Bronchial epithelial cell (primary cell): ENCODE results near the gene CDH13. TPM values are rescaled to one million over a fixed set of nuclear protein-coding genes. Genes with fewer than 3 reads are reported as not detected.
A peak's percentile ranks its signal among the peaks of the same experiment; 100 is the strongest.
"Not testable (repeated sequence)": the region's sequence is repeated elsewhere in the genome, so short reads cannot be mapped to it uniquely, and the experiment has no call there.

Experiments used
- DNase-seq: peaks from one replicate; pipeline ENCODE4 v3.0.0-alpha.2; 2010; ENCODE audit warnings: low read depth
- FAIRE-seq: peaks from 2 replicates; lab custom pipeline; 2011; peaks lifted over from hg19 to GRCh38; lab: Jason Lieb, UNC
- H3K27me3 ChIP-seq: 2 replicates; pipeline ENCODE4 v1.5.1; 2011; ENCODE audit warnings: low read length; ENCODE audit not compliant: control insufficient read depth, insufficient read depth
- H3K36me3 ChIP-seq: 2 replicates; pipeline ENCODE4 v1.5.1; 2011; ENCODE audit warnings: low read length; ENCODE audit not compliant: control insufficient read depth, insufficient read depth
- H3K4me3 ChIP-seq: 2 replicates; pipeline ENCODE4 v1.5.1; 2011; ENCODE audit warnings: mild to moderate bottlenecking, low read depth, low read length, control low read depth
- CTCF ChIP-seq: IDR thresholded peaks from 2 replicates; pipeline ENCODE4 v1.5.1; 2011; ENCODE audit warnings: mild to moderate bottlenecking, moderate library complexity, low read length, control low read depth, inconsistent platforms; ENCODE audit not compliant: insufficient read depth, severe bottlenecking
- total RNA-seq: library from RNA; depleted of rRNA; stranded (reverse); fragments of >200 nt; gene quantifications from 2 replicates; pipeline ENCODE4 v1.2.1, GENCODE V29; 2014

CDH13 gene
- total RNA-seq, 1 donor from 2014 or later = 31.3 TPM

GRCh38 chr16:82917886-82918595 lies 291.3 kb downstream of the CDH13 start:
- FAIRE-seq (no peak), DNase-seq (no peak)
- no peak for TF ChIP-seq CTCF
- Histone ChIP-seq H3K27me3 (no peaks in the 10 kb centered on the region), H3K4me3 (no peak overlapping the region), H3K36me3 (no peaks in the 10 kb centered on the region)

GRCh38 chr16:82924075-82924854 lies 297.5 kb downstream of the CDH13 start:
- Histone ChIP-seq H3K4me3 (no peak overlapping the region), H3K27me3 (no peaks in the 10 kb centered on the region), H3K36me3 (no peaks in the 10 kb centered on the region)
- TF ChIP-seq CTCF = no peak
- no peak for FAIRE-seq
- DNase-seq = peak; percentile 40

DNA sequence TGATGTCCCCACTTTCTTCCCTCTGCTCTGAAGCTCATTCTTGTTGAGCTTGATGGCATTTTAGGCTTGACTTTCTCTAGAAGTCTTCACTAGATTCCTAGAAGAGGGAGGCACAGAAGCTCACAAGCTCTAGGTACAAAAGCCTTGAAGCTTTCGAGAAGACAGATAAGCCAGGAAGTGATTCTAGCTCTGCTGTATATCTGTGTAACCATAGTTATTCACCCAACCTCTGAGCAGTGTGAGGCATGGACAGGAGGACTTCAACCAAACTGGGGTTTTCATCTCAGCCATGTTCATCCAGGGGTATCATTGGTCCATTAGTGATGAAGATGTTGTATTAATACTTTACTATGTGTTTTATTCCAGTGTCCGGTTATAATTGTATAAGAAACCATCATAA lies 299.7 kb downstream of the CDH13 start:
- no peak for DNase-seq
- no peak for FAIRE-seq
- no peaks in the 10 kb centered on the region for H3K27me3 ChIP-seq
- H3K36me3 ChIP-seq = no peaks in the 10 kb centered on the region
- no peak for TF ChIP-seq CTCF
- no peak overlapping the region for H3K4me3 ChIP-seq

- H3K27me3 ChIP-seq, H3K36me3 ChIP-seq, DNase-seq, FAIRE-seq, H3K4me3 ChIP-seq: not testable (repeated sequence)
These were observed 307.2 kb downstream of the CDH13 start for GRCh38 chr16:82933933-82934332.

DNA sequence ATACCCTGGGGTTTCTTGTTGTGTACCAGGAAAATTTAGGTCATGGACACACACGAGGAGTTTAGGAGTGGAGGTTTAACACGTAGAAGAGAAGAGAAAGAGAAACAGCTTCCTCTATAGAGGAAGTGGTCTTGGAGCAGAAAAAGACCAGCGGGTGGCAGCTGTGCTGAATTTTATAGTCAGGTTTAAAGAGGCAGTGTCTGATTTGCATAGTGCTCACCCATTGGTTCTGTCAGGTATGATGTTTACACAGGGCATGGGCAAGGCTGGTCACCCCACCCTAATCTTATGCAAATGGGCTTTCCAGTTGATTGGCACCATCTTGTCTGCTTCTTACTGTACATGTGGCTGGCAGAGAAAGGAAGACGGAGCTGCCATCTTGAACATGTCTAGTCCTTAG lies 309.0 kb downstream of the CDH13 start:
- no peak for TF ChIP-seq CTCF
- Histone ChIP-seq H3K36me3 (no peaks in the 10 kb centered on the region), H3K27me3 (no peaks in the 10 kb centered on the region), H3K4me3 (no peak overlapping the region)
- DNase-seq (no peak), FAIRE-seq (no peak)

GRCh38 chr16:82936941-82937551 lies 310.3 kb downstream of the CDH13 start:
- DNase-seq (peak; percentile 77), FAIRE-seq (no peak)
- Histone ChIP-seq H3K4me3 (no peak overlapping the region), H3K27me3 (no peaks in the 10 kb centered on the region), H3K36me3 (no peaks in the 10 kb centered on the region)
- no peak for TF ChIP-seq CTCF
